Measurements from ENCODE around the gene RBMS1.
"Not testable (repeated sequence)": the region's sequence is repeated elsewhere in the genome, so short reads cannot be mapped to it uniquely, and the experiment has no call there.

Gene RBMS1

DNA sequence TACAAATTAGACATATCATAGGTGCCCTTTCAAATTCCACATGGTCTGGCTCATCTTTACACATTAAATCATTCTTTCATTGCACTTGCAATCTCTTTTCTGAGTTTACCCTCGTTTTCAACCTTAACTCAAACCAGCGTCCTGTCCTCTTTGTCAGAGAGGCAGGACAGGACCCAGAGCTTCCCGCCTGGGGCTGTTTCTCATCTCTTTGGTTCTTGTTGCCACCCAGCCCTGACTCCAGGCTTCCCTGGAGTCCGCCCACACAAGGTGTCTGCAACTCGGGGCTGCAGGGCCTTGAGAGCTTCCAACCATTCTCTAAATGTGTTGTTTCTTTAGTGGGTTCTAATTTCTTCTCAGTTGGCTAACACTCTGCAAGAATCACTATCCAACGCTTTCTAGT, 24.4 kb downstream of the RBMS1 start:
- DNase-seq = no peak

DNA sequence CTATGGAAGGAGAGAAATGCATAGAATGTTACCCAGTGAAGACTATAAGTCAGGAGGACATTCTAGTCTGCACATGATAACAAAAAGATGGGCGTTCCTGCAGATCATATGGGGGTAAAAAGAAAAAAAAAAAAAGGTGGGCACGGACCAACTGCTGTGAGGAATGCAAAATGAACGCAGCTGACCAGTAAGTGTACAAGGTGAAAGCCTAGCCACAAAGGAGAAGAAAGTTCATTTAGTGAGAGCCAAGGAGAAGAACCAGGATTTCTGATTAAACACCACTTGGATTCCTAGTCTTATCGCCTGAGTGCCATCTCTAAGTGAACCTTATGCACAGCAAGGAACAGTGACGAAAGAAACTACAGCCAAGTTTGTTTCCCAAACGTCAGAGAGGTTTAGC, 26.5 kb downstream of the RBMS1 start:
- DNase-seq = no peak

DNA sequence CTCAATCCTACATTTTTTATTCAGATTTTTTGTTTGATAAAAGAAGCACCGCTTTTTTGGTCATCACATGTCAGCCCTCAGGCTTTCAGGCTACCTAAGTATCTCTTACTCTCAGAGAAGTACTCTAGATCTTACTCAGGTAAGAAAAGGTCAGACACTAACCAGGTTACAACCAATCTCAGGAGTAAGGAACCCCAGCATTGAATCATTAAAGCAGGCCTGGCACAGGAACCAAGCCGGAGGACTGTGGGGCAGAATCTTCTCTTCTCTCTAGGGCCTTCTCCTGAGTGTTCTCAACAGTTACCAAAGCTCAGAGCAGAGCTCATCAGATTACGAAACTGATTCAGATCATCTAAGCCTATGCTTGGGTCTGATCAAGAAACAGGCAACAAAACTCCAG, 28.2 kb downstream of the RBMS1 start:
- no peak for DNase-seq

DNA sequence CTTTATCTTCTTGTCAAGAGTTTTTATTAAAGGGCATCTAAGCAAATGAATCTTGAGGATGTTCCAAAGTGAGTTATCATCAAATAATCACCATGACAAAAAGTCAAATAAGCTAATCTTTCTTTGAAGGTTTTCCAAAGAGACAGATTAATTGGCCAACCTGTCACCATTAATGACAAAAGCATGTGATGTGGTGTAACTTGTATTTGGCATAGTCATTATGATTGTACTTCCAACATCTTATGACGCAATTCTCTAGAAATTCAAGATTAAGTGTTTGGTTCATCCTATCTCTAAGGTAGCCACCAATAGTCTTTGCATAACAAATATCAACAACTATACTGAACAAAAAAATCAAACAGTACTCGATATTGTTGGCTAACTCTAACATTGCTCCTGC, 28.6 kb downstream of the RBMS1 start:
- no peak for DNase-seq

DNA sequence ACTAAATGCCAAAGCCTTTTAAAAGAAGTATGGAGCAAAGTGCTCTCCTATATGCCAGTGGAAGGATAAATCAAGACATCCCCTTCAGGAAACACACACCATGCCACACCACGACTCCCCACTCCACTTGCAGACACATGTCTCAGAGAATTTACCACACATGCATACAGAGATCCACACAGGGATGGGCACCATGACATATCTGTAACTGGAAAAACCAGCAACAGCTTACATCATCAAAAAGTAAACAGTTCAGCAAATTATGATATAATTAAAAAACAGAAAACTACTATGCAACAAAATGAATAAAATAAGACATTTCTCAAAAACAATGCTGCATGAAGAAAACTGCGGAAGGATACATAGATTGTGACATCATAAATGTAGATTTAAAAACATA, 29.6 kb downstream of the RBMS1 start:
- no peak for DNase-seq

DNA sequence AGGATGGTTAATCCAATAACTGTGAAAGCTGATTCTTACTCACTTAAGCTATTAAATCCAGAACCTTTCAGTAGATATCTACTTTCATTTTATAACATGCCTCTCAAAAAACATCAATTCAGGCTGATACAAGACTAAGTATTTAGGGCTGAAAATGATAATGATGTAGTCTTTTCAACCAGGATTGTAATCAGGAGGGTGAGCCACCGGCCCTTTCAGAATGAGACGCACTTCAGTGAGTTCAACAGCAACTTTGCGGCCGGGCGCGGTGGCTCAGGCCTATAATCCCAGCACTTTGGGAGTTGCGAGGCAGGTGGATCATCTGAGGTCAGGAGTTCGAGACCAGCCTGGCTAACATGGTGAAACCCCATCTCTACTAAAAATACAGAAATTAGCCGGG, 30.4 kb downstream of the RBMS1 start:
- no peak for DNase-seq

DNA sequence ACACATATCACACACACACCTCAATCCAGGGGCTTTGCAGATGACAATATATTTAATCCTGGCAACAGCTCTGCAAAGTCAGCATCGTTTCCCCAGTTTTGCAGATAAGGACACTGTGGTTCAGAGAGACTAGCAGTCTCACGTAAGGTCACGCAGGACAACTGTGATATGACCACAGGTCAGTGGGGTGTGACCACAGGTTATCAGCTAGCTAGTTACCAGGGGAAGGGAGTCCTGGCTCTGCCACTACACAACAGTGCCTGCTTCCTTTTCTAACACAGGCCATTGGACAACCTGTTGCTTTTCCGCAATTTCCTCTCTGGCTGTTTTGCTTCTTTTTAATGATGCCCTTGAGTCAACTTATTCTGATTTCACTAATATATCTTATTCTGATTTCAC, 33.3 kb downstream of the RBMS1 start:
- DNase-seq = no peak

DNA sequence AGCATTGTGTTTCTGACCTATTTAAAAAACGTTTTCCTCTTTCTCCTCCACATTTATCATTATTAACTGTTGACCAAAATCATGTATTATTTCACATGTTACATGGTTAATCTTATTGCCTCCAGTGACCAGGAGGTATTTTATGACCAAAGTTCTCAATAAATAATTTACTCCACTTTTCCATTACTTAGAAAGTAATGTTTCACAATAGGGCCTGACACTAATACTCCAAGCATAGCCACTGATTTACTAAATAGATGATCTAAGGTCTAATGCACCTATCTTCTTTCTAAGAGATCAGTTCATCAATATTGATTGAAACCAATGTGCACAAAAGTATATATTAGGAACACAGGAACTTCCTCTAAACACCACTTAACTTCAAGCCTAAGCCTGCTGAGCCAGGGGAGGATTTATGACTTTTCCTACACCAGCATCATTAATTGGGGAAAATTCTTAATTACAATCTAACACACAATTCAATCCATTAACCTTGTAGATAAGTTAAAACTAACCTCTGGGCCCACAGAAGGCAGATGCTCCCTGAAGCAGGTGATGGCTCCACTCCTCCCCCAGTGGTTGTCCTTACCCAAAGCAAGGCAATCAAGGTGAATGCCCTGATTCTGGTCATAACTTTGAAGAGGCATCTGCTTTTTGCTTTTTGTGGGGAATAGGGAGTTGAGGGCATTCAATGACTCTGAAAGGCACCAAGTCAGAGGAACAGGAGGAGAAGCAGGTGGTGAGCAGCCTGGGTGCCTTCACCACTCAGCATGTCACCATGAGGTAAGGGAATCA, 33.9 kb downstream of the RBMS1 start:
- DNase-seq = no peak

DNA sequence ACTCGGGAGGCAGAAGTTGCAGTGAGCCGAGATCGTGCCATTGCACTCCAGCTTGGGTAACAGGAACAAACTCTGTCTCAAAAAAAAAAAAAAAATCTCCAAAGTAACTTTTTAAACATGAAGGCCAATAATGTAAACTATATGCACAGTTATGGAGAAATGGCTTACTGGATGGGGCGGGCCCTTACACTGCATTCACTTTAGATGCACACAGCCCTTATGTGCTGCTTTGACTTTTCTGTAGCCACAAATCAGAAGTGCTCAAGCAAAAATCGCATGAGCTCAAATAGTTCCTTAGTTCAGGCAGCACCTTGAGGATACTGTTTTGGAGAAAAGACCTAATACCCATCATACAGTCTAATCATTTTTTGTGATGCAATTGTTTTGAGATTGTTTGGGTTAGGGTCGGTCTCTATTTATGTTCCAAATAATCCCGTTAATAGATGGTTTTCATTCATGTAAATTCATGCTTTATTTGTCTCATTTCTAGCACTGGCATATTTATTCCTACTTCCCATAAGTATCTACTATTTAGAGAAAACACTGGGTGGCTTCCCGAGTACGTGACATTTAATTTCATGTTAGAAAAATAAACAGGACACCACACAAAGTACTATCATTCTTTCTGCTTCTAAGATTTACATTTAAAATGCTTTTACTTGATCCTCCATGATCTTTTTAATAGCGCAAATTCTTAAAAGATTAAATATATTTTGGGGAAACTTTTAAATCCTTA, 34.7 kb downstream of the RBMS1 start:
- no peak for DNase-seq

DNA sequence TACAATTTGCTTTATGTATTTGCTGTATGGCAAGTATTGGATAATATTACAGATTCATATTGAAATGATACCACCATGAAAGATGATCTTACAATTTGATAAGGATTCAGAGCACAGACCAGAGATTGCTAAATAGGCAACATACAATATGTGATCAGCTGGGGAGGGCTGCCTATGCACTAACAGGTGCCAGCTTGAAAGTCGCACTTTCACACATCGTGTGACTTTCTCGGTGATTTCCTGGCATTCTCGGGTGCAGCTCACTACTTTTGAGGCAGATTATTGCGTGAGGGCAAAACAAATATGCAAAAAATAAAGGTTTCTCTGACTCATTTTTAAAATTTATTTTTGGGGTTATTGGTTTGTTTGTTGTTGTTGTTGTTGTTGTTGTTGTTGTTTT, 36.0 kb downstream of the RBMS1 start:
- DNase-seq = no peak

DNA sequence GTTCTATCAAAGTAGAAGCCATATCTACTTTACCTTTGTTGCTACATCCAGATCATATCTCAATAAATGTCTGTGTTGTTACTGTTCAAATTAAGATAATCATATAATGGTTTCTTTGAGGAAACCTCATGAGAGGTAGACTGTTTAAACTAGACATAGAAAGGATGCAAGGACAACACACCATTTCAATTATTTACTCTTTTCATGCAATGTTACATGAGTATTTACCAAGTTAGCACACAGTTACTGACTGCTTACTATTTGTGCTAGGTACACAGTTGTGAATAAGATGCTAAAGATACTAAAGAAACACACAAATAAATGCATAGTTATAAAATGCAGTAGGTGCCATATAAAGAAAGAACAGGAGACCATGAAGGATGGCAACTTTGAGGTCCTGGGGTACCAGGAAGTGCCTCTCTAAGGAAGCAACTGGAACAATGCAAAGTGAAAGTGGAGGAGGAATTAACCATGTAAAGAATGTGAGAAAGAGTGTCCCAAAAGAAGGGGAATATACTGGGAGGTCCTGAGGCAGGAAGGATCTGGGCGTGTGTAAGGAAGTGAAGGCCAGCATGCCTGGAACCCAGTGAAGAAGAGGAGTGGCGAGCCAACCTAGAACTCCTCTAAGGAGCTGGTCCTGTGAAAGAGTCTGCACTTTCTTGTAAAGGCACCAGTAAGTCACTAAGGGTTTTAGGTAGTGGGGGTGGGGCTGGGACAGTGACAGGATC, 39.4 kb downstream of the RBMS1 start:
- DNase-seq = no peak

DNA sequence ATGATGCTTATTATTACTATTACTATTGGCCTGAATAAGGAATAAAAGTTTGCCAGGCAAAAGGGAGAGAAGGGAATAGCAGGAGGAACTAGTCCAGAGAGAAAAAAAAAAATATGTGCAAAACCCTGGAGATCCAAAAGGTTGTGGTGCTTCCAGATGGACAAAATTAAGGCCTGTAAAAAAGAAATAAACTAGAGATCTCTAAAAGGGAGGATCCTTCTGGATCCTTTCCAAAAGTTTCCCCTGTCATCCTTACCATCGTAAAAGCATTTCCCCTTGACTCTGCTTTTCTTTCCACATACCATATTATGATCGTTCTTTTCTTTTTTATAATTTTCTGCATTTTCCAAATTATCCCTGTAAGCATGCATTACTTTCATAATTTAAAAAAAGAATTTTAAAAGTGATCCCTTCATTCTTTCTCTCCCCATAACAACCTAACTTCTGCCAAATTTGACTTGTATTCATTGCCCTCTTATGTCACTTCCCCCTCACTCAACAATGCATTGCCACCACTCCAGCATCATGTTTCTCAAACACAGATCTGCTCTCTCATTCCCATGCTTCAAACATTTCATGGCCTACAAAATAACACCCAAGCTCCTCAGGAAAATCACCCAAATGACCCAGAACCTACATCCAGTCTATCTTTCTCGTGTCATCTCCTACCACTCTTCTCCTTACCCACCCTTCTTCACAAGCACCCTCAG, 40.3 kb downstream of the RBMS1 start:
- DNase-seq = no peak

DNA sequence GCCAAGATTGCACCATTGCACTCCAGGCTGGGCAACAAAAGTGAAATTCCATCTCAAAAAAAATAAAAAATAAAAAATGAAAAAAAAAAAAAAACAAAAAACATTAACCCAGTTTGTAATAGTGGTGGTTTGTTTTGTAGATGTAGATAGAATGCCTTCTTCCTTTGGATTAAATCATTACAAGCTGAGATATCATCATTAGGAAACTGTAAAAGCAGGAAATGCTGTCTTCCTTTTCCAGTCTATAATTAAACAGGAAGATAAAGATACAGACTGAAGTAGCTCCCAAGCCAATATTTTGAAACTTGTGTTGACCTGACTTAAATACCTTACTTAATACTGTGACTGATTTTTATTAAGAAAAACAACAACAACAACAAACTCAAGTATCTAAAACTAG, 43.1 kb downstream of the RBMS1 start:
- no peak for DNase-seq

DNA sequence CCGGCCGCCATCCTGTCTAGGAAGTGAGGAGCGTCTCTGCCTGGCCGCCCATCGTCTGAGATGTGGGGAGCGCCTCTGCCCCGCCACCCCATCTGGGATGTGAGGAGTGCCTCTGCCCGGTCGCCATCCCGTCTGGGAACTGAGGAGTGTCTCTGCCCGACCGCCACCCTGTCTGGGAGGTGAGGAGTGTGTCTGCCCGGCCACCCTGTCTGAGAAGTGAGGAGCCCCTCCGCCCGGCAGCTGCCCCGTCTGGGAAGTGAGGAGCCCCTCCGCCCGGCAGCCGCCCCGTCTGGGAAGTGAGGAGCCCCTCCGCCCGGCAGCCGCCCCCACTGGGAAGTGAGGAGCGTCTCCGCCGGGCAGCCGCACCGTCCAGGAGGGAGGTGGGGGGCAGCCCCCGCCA, 44.8 kb downstream of the RBMS1 start:
- not testable (repeated sequence) for DNase-seq

DNA sequence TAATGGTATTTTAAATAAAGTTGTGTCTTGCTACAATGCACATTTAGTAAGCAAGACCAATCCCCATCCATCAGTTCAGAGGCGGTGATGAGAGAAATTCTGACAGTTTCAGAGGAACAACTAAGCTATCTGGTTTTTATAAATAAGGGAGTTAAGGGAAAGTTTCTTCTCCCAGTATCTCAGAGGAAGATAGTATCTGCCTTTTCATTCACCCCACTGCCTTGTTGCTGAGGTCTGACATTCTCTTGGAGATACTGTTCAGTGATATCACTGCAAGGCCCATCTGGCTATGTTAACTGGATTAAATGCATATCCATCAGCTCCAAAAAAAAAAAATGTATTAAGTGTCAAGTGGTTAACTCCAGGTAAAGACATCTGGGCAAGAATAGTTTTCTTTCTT, 47.9 kb downstream of the RBMS1 start:
- DNase-seq = no peak

DNA sequence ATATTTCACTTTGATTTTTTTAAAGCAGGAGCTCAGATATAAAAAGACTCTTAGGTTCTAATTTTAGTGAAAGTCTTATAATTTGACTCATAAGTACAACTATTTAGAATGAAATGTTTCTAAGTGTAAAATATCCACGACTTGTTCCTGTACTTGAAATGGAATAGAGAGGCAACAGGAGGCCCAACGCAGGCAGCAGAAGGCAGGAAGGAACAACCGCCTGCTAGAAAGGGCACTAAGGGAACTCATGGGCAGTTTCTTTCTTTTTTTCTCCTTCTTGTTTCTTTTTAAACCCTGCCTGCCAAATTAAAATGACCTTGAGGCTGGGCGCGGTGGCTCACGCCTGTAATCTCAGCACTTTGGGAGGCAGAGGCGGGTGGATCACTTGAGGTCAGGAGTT, 51.0 kb downstream of the RBMS1 start:
- no peak for DNase-seq

DNA sequence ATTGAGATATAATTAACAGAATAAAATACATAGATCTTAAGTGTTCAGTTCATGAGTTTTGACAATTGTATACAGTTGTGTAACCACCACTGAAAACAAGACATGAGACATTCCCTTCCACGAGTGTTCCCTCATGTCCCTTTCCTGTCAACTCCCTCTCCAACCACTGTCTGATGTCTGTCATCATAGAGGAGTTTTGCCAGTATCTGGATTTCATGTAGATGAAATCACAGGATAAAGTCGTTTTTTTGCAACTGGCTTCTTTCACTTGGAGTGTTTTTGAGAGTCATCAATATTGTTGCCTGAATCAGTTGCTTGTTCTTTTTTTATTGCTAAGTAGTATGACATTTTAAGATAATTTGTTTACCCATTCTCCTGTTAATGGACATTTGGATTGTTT, 52.7 kb downstream of the RBMS1 start:
- DNase-seq = no peak

DNA sequence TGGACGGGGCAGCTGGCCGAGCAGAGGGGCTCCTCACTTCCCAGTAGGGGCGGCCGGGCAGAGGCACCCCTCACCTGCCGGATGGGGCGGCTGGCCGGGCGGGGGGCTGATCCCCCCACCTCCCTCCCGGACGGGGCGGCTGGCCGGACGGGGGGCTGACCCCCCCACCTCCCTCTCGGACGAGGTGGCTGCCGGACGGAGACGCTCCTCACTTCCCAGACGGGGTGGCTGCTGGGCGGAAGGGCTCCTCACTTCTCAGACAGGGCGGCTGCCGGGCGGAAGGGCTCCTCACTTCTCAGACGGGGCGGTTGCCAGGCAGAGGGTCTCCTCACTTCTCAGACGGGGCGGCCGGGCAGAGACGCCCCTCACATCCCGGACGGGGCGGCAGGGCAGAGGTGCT, 54.6 kb downstream of the RBMS1 start:
- DNase-seq = not testable (repeated sequence)

DNA sequence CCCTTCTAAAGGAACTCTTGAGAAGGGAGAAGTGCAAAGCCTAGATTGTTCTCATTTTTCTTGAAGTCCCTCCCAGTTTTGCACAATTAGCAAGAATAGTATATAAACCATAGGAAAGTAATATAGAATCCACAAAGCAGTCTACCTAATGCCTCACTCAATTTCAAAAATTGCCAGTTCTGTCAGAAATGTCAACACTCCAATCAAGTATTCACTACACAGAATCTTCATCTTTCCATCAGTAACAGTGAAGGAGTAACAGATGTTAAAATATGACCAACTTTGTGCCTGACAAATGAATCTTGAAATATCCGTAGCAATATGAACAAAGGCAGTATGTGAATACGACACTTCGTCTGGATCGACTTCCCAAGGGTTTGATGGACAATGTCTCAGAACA, 56.3 kb downstream of the RBMS1 start:
- no peak for DNase-seq

DNA sequence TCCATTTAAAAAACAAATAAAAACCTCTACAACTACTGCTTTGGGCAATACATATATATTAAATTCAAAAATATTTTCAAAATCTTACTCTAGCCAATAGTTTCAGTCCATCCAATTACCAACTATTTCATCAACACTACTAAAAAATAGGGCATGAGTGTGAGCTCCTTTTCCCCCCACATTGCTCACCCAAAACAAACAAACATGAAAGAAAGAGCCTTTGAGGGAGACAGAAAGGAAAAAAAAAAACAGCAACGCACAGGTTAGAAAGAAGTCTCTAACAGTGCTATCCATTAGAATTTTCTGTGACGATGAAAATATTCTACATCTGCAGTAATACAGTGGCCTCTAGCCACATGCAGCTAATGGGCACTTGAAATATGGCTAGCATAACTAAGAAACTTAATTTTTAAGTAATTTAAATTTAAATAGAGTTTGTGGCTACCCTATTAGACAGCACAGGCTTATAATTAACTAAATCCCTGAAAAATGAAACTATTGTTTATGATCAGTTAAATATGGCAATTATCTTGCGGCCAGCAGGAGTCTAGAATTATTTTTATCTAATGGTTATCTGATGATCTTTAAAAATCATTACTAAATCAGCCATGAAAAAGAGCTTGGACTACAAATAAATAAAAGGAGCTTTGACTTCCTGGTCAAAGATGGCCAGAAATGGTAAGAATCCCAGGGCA, 59.2 kb downstream of the RBMS1 start:
- no peak for DNase-seq

DNA sequence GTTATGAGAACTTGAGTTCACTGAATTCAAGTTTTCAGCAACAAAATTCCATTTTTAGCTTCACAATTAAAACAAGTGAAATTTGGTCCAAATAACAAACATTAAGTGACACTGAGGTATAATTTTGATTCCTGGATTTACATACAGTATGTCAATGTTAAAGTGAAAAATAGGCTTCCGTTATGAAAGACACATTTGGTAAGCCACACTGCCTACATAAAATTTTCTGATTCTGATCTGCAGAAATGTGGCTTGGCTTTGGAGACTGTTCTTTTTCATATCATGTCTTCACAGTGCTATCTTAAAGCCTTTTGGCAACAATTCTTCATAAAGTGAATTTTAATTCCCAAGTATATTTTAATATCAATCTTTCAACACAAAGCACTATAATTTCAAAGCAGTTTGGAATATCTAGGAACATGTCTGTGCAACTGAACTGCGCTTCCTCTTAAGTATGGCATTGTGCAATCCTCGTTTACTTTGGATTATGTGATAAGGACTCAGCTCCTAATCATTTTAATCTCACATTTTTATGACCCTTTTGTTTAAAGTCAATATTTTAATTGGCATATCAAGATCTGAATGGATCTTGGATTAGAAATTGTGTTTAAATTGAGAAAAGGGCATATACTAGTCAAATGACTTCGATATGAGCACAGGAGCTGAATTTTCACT, 60.0 kb downstream of the RBMS1 start:
- DNase-seq = peak; percentile 59

DNA sequence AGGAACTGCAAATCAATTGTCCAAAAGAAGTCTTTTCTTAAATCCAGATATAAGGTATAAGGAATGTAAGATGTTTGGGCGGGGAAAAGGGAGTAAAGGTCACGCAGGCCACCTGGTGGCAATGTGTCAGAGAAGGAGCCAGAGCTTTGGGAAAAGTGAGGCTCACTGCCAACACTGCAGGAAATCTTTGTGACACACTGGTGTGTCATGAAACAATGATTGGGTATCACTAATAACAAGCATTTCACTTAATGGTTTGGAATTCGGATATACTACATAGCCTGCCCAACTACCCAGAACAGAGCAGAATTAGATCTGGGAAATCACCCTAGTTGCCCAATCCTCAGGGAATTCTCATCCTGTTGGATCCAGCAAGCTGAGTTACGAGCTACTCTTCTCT, 61.0 kb downstream of the RBMS1 start:
- DNase-seq = no peak

Data from GF-D8 (cell line).